Uterus (tissue), 2 donors: ENCODE measurements around the gene WDTC1.

ENCODE experiments used
- POLR2A ChIP-seq, 2 donors: fragments of 450-650 bp; IDR thresholded peaks; one replicate each; pipeline ENCODE4 v1.6.1; 2016; ENCODE audit warnings: antibody characterized with exemption in 2 of 2, mild to moderate bottlenecking in 1 of 2, moderate library complexity in 1 of 2
- TF ChIP-seq, protein P1 (sequence below), 4 experiments: fragments of 200-600 bp in 2 of 4; fragments of 450-650 bp in 2 of 4; sonication (generic) in 2 of 4; IDR thresholded peaks; one replicate each; pipeline ENCODE4 v1.5.1; 2016 to 2019; ENCODE audit warnings: antibody characterized with exemption in 4 of 4, mild to moderate bottlenecking in 2 of 4, moderate library complexity in 1 of 4

DNA sequence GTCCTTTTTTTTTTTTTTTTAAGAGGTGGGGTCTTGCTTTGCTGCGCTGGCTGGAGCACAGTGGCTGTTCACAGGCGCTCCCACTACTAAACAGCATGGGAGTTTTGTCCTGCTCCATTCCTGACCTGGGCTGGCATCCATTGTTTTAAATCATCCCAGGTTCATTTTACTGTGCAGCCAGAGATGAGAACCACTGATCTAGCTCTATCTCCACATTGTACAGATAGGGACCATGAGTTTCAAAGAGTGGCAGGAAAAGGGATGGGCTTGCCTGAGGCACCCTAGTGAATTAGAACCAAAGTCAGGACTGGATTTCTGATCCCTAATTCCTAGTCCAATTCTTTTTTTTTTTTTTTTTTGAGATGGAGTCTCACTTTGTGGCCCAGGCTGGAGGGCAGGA is 80.3 kb downstream of the WDTC1 start:
- TF ChIP-seq, protein P1, sequence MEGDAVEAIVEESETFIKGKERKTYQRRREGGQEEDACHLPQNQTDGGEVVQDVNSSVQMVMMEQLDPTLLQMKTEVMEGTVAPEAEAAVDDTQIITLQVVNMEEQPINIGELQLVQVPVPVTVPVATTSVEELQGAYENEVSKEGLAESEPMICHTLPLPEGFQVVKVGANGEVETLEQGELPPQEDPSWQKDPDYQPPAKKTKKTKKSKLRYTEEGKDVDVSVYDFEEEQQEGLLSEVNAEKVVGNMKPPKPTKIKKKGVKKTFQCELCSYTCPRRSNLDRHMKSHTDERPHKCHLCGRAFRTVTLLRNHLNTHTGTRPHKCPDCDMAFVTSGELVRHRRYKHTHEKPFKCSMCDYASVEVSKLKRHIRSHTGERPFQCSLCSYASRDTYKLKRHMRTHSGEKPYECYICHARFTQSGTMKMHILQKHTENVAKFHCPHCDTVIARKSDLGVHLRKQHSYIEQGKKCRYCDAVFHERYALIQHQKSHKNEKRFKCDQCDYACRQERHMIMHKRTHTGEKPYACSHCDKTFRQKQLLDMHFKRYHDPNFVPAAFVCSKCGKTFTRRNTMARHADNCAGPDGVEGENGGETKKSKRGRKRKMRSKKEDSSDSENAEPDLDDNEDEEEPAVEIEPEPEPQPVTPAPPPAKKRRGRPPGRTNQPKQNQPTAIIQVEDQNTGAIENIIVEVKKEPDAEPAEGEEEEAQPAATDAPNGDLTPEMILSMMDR (IDR thresholded peaks at IDR 0.05): no peak
- TF ChIP-seq POLR2A (IDR thresholded peaks at IDR 0.05): no peak
